ENCODE measurements around the gene SYT13.
A peak's percentile ranks its signal among the peaks of the same experiment; 100 is the strongest.

Gene SYT13

GRCh38 chr11:45313171-45313865 is 27.2 kb upstream of the SYT13 start:
- Histone ChIP-seq H3K27ac (no peak overlapping the region), H3K4me3 (no peak overlapping the region), H3K4me1 (no peaks in the 10 kb centered on the region), H3K27me3 (no peaks in the 10 kb centered on the region), H4K20me1 (no peaks in the 10 kb centered on the region), H3K9ac (no peak overlapping the region), H3K9me3 (no peaks in the 10 kb centered on the region), H3K4me2 (no peak overlapping the region), H3K36me3 (no peaks in the 10 kb centered on the region)
- no peak for TF ChIP-seq Cebpa-rat (IDR thresholded peaks at IDR 0.05)

GRCh38 chr11:45305874-45306623 is 19.9 kb upstream of the SYT13 start:
- no peaks in the 10 kb centered on the region for H3K36me3 ChIP-seq
- H3K27me3 ChIP-seq = no peaks in the 10 kb centered on the region
- H3K9me3 ChIP-seq = no peaks in the 10 kb centered on the region
- H3K4me1 ChIP-seq = peaks cover 11% of the 10 kb centered on the region
- no peak for TF ChIP-seq Cebpa-rat (IDR thresholded peaks at IDR 0.05)
- no peak overlapping the region for H3K4me2 ChIP-seq
- no peak overlapping the region for H3K4me3 ChIP-seq
- no peaks in the 10 kb centered on the region for H4K20me1 ChIP-seq
- H3K9ac ChIP-seq = no peak overlapping the region
- H3K27ac ChIP-seq = no peak overlapping the region

- Histone ChIP-seq H3K27ac (no peak overlapping the region), H4K20me1 (no peaks in the 10 kb centered on the region), H3K4me2 (no peak overlapping the region), H3K4me1 (peaks cover 11% of the 10 kb centered on the region), H3K9me3 (no peaks in the 10 kb centered on the region), H3K36me3 (no peaks in the 10 kb centered on the region), H3K27me3 (no peaks in the 10 kb centered on the region), H3K9ac (no peak overlapping the region), H3K4me3 (no peak overlapping the region)
- no peak for TF ChIP-seq Cebpa-rat (IDR thresholded peaks at IDR 0.05)
Observed at GRCh38 chr11:45304992-45305335, 18.8 kb upstream of the SYT13 start.

GRCh38 chr11:45304111-45304991 is 18.2 kb upstream of the SYT13 start:
- Histone ChIP-seq H3K9me3 (no peaks in the 10 kb centered on the region), H3K4me2 (no peak overlapping the region), H3K36me3 (no peaks in the 10 kb centered on the region), H3K4me1 (peaks cover 11% of the 10 kb centered on the region), H3K9ac (no peak overlapping the region), H3K27ac (no peak overlapping the region), H3K27me3 (no peaks in the 10 kb centered on the region), H3K4me3 (no peak overlapping the region), H4K20me1 (no peaks in the 10 kb centered on the region)
- no peak for TF ChIP-seq Cebpa-rat (IDR thresholded peaks at IDR 0.05)

GRCh38 chr11:45303316-45303715 is 17.2 kb upstream of the SYT13 start:
- TF ChIP-seq Cebpa-rat (IDR thresholded peaks at IDR 0.05) = no peak

GRCh38 chr11:45301537-45302246 is 15.6 kb upstream of the SYT13 start:
- Histone ChIP-seq H3K36me3 (no peaks in the 10 kb centered on the region), H3K4me3 (no peak overlapping the region), H3K4me2 (peak overlapping the region; percentile 54), H3K4me1 (peaks cover 19% of the 10 kb centered on the region), H3K27ac (no peak overlapping the region), H3K9ac (no peak overlapping the region), H3K9me3 (no peaks in the 10 kb centered on the region), H4K20me1 (no peaks in the 10 kb centered on the region), H3K27me3 (no peaks in the 10 kb centered on the region)
- no peak for TF ChIP-seq Cebpa-rat (IDR thresholded peaks at IDR 0.05)

More at GRCh38 chr11:45303316-45303715, 17.2 kb upstream of the SYT13 start:
- no peaks in the 10 kb centered on the region for H3K9me3 ChIP-seq
- no peak overlapping the region for H3K4me2 ChIP-seq
- H3K4me1 ChIP-seq = peaks cover 19% of the 10 kb centered on the region
- H3K27ac ChIP-seq = no peak overlapping the region
- H3K27me3 ChIP-seq = no peaks in the 10 kb centered on the region
- no peak overlapping the region for H3K9ac ChIP-seq
- H3K4me3 ChIP-seq = no peak overlapping the region
- H4K20me1 ChIP-seq = no peaks in the 10 kb centered on the region
- H3K36me3 ChIP-seq = no peaks in the 10 kb centered on the region

- Histone ChIP-seq H3K9me3 (no peaks in the 10 kb centered on the region), H3K4me1 (peaks cover 26% of the 10 kb centered on the region), H3K9ac (no peak overlapping the region), H3K27me3 (no peaks in the 10 kb centered on the region), H4K20me1 (no peaks in the 10 kb centered on the region), H3K27ac (no peak overlapping the region), H3K36me3 (no peaks in the 10 kb centered on the region), H3K4me3 (no peak overlapping the region), H3K4me2 (no peak overlapping the region)
- no peak for TF ChIP-seq Cebpa-rat (IDR thresholded peaks at IDR 0.05)
Observed at GRCh38 chr11:45300715-45301114, 14.6 kb upstream of the SYT13 start.

- Histone ChIP-seq H3K4me3 (no peak overlapping the region), H3K4me2 (peak overlapping the region; percentile 49), H3K36me3 (no peaks in the 10 kb centered on the region), H3K27me3 (no peaks in the 10 kb centered on the region), H3K4me1 (peaks cover 28% of the 10 kb centered on the region), H3K27ac (no peak overlapping the region), H3K9me3 (no peaks in the 10 kb centered on the region), H4K20me1 (no peaks in the 10 kb centered on the region), H3K9ac (no peak overlapping the region)
- no peak for TF ChIP-seq Cebpa-rat (IDR thresholded peaks at IDR 0.05)
Observed at GRCh38 chr11:45298718-45299117, 12.6 kb upstream of the SYT13 start.

- H4K20me1 ChIP-seq = no peaks in the 10 kb centered on the region
- H3K9me3 ChIP-seq = no peaks in the 10 kb centered on the region
- peak overlapping the region; percentile 25 for H3K4me2 ChIP-seq
- H3K27me3 ChIP-seq = no peaks in the 10 kb centered on the region
- peaks cover 18% of the 10 kb centered on the region for H3K4me1 ChIP-seq
- H3K9ac ChIP-seq = no peak overlapping the region
- H3K4me3 ChIP-seq = no peak overlapping the region
- no peaks in the 10 kb centered on the region for H3K36me3 ChIP-seq
- TF ChIP-seq Cebpa-rat (IDR thresholded peaks at IDR 0.05) = no peak
- H3K27ac ChIP-seq = no peak overlapping the region
Observed at GRCh38 chr11:45296075-45296474, 9.9 kb upstream of the SYT13 start.
